HepG2 (cell line): Measurements from ENCODE around the gene CACNA2D1. TPM values are rescaled to one million over a fixed set of nuclear protein-coding genes. Genes with fewer than 3 reads are reported as not detected.

Source experiments
- ATAC-seq: fragments of 200-7000 bp; cut with Tn5 transposase; 3 replicates; pipeline ENCODE4 v1.9.1; 2020; ENCODE audit warnings: mild to moderate bottlenecking, moderate library complexity
- BruUV-seq: library from RNA; stranded (reverse); fragments of 400-500 nt; replicated peaks from 2 replicates; lab custom pipeline; 2021; lab: Mats Ljungman, UMichigan
- CTCF ChIA-PET: fragments of 300-600 bp; formaldehyde crosslinking; extraction: SDS; loops from one replicate; lab custom pipeline; 2021; ENCODE audit warnings: low total read pairs, inconsistent platforms, low intra/inter-chr PET ratio; lab: Yijun Ruan, JAX
- POLR2A ChIA-PET: fragments of 350-600 bp; sonication (Branson Sonifier 250); formaldehyde crosslinking; loops from one replicate; lab custom pipeline; 2020; ENCODE audit warnings: antibody characterized with exemption, inconsistent platforms; lab: Yijun Ruan, JAX
- DNase-seq: peaks from one replicate; pipeline ENCODE4 v3.0.0-alpha.2; 2015; ENCODE audit warnings: low spot score
- FAIRE-seq: peaks from 3 replicates; lab custom pipeline; 2011; peaks lifted over from hg19 to GRCh38; lab: Jason Lieb, UNC
- H2AFZ ChIP-seq: one replicate; pipeline ENCODE4 v1.6.1; 2011; ENCODE audit warnings: low read length, inconsistent platforms
- H3K27ac ChIP-seq: fragments of 300-600 bp; 3 replicates; pipeline ENCODE4 v1.8.0; 2011; ENCODE audit warnings: mixed run types, mild to moderate bottlenecking, mixed read lengths, low read length, inconsistent platforms; ENCODE audit not compliant: insufficient read depth; ENCODE audit errors: extremely low read length
- H3K27me3 ChIP-seq, 2 experiments: fragments of 200-600 bp in 1 of 2; 2 replicates in 1 of 2; 3 replicates in 1 of 2; pipeline versions ENCODE4 v1.6.0 to v1.8.0; 2011; ENCODE audit warnings: low read length in 2 of 2, mild to moderate bottlenecking in 2 of 2, moderate library complexity in 2 of 2, inconsistent platforms in 1 of 2; ENCODE audit not compliant: insufficient read depth in 2 of 2, control insufficient read depth in 1 of 2
- H3K36me3 ChIP-seq, 2 experiments: fragments of 200-600 bp in 1 of 2; replicated peaks in 1 of 2; 2 replicates in 1 of 2; 3 replicates in 1 of 2; pipeline versions ENCODE4 v1.5.1 to v1.8.0; 2011; ENCODE audit warnings: low read length in 2 of 2, inconsistent platforms in 1 of 2; ENCODE audit not compliant: insufficient read depth in 2 of 2, control insufficient read depth in 1 of 2
- H3K4me1 ChIP-seq: 2 replicates; pipeline ENCODE4 v1.5.1; 2012; ENCODE audit warnings: low read length, inconsistent platforms; ENCODE audit not compliant: insufficient read depth
- H3K4me2 ChIP-seq: 2 replicates; pipeline ENCODE4 v1.6.0; 2011; ENCODE audit warnings: low read depth, low read length, inconsistent platforms
- H3K4me3 ChIP-seq, 3 experiments: fragments of 200-600 bp in 1 of 3; sonication (generic), shearing (Covaris generic) in 1 of 3; replicated peaks in 1 of 3; 2 replicates each; pipeline ENCODE4 v1.5.1; 2011 to 2016; ENCODE audit warnings: low read length in 3 of 3, inconsistent platforms in 2 of 3, low read depth in 2 of 3, mild to moderate bottlenecking in 2 of 3, control low read depth in 1 of 3, mixed read lengths in 1 of 3; ENCODE audit not compliant: insufficient read depth in 1 of 3
- H3K79me2 ChIP-seq: one replicate; pipeline ENCODE4 v1.6.1; 2011; ENCODE audit warnings: low read length, inconsistent platforms; ENCODE audit not compliant: insufficient read depth
- H3K9ac ChIP-seq: 2 replicates; pipeline ENCODE4 v1.6.0; 2011; ENCODE audit warnings: mild to moderate bottlenecking, low read depth, low read length, inconsistent platforms; ENCODE audit not compliant: insufficient read depth
- H3K9me3 ChIP-seq: 2 replicates; pipeline ENCODE4 v1.5.1; 2012; ENCODE audit warnings: mild to moderate bottlenecking, low read length
- H4K20me1 ChIP-seq: 2 replicates; pipeline ENCODE4 v1.6.0; 2011; ENCODE audit warnings: inconsistent platforms, mild to moderate bottlenecking, low read length, moderate library complexity; ENCODE audit not compliant: insufficient read depth
- MEIS2 ChIP-seq: sonication (generic); formaldehyde crosslinking; IDR thresholded peaks from 2 replicates; pipeline ENCODE4 v1.9.0; 2021; ENCODE audit warnings: mild to moderate bottlenecking, missing genetic modification reagents
- RFX5 ChIP-seq: IDR thresholded peaks from 2 replicates; pipeline ENCODE4 v1.6.1; 2011; ENCODE audit warnings: low read depth, low read length, improper control_type of control experiment
- SNAI1 ChIP-seq: sonication (generic); formaldehyde crosslinking; IDR thresholded peaks from 2 replicates; pipeline ENCODE4 v1.5.0; 2020; ENCODE audit warnings: mild to moderate bottlenecking, missing genetic modification reagents, borderline replicate concordance
- ZC3H13 ChIP-seq: sonication (generic); formaldehyde crosslinking; IDR thresholded peaks from 2 replicates; pipeline ENCODE4 v1.8.1; 2023; ENCODE audit warnings: mild to moderate bottlenecking, missing genetic modification reagents, moderate library complexity
- WGBS: methylation state at CpG from one replicate; pipeline ENCODE4 v1.1.6; 2017; ENCODE audit warnings: low lambda C conversion rate; 5-methylcytosine and 5-hydroxymethylcytosine counted together
- in situ Hi-C: cut with HindIII; loops from 2 replicates; pipeline ENCODE4 v1.10.0; 2017; ENCODE audit warnings: low pct_unique_long_range_greater_than_20kb; ENCODE audit not compliant: extremely low pct_ligation_motif_present
- intact Hi-C: fragments of 100-400 bp; cut with micrococcal nuclease; formaldehyde crosslinking; loops from one replicate; pipeline ENCODE4 v1.10.0; 2022; ENCODE audit not compliant: unreplicated experiment
- polyA plus RNA-seq, 8 experiments: library from polyadenylated mRNA; depleted of rRNA in 3 of 8; stranded (reverse) in 7 of 8; unstranded in 1 of 8; fragments of >200 nt; fragmentation: Illumina TruSeq in 4 of 8; extraction: Trizol in 4 of 8; gene quantifications; 2 replicates each; pipeline versions ENCODE4 v1.2.1 to v1.2.3, GENCODE V29; 2011 to 2016; ENCODE audit warnings: low read depth in 4 of 8, missing spikeins in 1 of 8, mixed read lengths in 1 of 8; ENCODE audit not compliant: insufficient read depth in 1 of 8
- total RNA-seq, 5 experiments: library from RNA; depleted of rRNA; stranded (reverse); fragments of >200 nt; fragmentation: Illumina TruSeq; extraction: Trizol; gene quantifications; 2 replicates each; pipeline ENCODE4 v1.2.3, GENCODE V29; 2016; ENCODE audit warnings: low read depth in 1 of 5
- TF ChIP-seq, protein P1 (sequence below): sonication (generic); formaldehyde crosslinking; IDR thresholded peaks from 2 replicates; pipeline ENCODE4 v1.4.0; 2020; ENCODE audit warnings: mild to moderate bottlenecking, missing genetic modification reagents

The CACNA2D1 gene
- total and polyA plus RNA-seq, 2 of the 13 experiments (the other 11 are each of a cell fraction or from before 2014, with no cell fraction given) = not detected

DNA sequence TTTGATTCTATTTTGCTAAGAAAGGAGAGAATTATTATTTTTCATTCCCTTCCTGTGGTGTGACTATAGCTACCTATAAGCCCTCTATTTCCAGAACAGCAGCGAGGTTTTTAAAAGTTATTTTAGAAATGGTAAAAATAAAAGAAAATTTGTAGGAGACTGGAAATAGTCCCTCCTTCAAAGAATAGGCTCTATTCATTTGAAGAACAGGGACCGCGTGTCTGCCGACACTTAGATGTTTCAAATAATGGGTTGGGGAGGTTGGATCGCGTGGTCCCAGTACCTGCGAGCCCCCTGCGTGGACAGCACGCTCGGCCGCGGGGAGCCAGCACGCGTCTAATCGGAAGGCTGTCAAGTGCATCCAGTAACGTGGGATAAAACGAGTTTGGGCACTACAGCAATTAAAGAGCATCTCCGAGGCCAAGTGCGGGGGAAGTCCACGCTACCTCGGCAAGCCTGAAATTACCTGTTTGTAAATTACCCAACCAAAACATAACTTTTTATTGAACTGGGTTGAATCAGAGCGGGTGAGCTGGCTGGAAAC, 1.0 kb downstream of the CACNA2D1 start:
- intact Hi-C loops (no loop called here), in situ Hi-C loops (no loop called here)
- TF ChIP-seq RFX5 (no peak), SNAI1 (CRISPR knock-in tag) (no peak)
- no peaks in the 10 kb centered on the region for H3K79me2 ChIP-seq
- no peaks in the 10 kb centered on the region for H4K20me1 ChIP-seq
- FAIRE-seq (no peak), ATAC-seq (no peak), DNase-seq (no peak)
- no peak overlapping the region for H2AFZ ChIP-seq
- peaks cover 5% of the 10 kb centered on the region; the same call in 1 of the 2 replicates for H3K4me1 ChIP-seq
- H3K4me2 ChIP-seq = no peak overlapping the region
- H3K27ac ChIP-seq = no peak overlapping the region
- H3K9me3 ChIP-seq = no peaks in the 10 kb centered on the region
- no TSS peak for BruUV-seq
- ChIA-PET CTCF (no interaction called here), POLR2A (no interaction called here)
- H3K4me3 ChIP-seq = no peak overlapping the region
- WGBS = 60% methylated on average over 22 of the region's 22 CpGs
- H3K36me3 ChIP-seq = no peaks in the 10 kb centered on the region
- H3K9ac ChIP-seq = no peak overlapping the region
- H3K27me3 ChIP-seq = peaks cover 0 to 16% of the 10 kb centered on the region in 2 experiments; a peak in 3 of 5 replicates

- Histone ChIP-seq H3K4me1 (peaks cover 5% of the 10 kb centered on the region; the same call in 1 of the 2 replicates), H3K36me3 (no peaks in the 10 kb centered on the region), H4K20me1 (no peaks in the 10 kb centered on the region), H2AFZ (no peak overlapping the region), H3K27ac (no peak overlapping the region)
- DNase-seq = no peak
- POLR2A ChIA-PET = no interaction called here
- WGBS = 30% methylated on average over 9 of the region's 9 CpGs
- no TSS peak for BruUV-seq
- intact Hi-C loops = no loop called here
- FAIRE-seq = no peak
- TF ChIP-seq MEIS2 (CRISPR knock-in tag) = no peak
- TF ChIP-seq ZC3H13 (CRISPR knock-in tag) = no peak
- TF ChIP-seq, protein P1, sequence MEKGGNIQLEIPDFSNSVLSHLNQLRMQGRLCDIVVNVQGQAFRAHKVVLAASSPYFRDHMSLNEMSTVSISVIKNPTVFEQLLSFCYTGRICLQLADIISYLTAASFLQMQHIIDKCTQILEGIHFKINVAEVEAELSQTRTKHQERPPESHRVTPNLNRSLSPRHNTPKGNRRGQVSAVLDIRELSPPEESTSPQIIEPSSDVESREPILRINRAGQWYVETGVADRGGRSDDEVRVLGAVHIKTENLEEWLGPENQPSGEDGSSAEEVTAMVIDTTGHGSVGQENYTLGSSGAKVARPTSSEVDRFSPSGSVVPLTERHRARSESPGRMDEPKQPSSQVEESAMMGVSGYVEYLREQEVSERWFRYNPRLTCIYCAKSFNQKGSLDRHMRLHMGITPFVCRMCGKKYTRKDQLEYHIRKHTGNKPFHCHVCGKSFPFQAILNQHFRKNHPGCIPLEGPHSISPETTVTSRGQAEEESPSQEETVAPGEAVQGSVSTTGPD (CRISPR knock-in tag) = no peak
- TF ChIP-seq, all 625 proteins: peak for 0
- Histone ChIP-seq H3K79me2 (no peaks in the 10 kb centered on the region), H3K4me3 (no peak overlapping the region), H3K27me3 (peaks cover 0 to 16% of the 10 kb centered on the region in 2 experiments; a peak in 3 of 5 replicates), H3K9me3 (no peaks in the 10 kb centered on the region), H3K4me2 (no peak overlapping the region), H3K9ac (no peak overlapping the region)
- in situ Hi-C loops = no loop called here
- ATAC-seq = no peak
- CTCF ChIA-PET = no interaction called here
These were observed 1.7 kb downstream of the CACNA2D1 start for GRCh38 chr7:82441669-82442478.
